OCI-LY7 (cell line): ENCODE measurements around the gene APC. TPM values are rescaled to one million over a fixed set of nuclear protein-coding genes. Genes with fewer than 3 reads are reported as not detected.

Experiments
- BruUV-seq: library from RNA; stranded (reverse); fragments of 400-500 nt; replicated peaks from 2 replicates; lab custom pipeline; 2021; lab: Mats Ljungman, UMichigan
- CTCF ChIA-PET: fragments of 300-600 bp; sonication (Branson Sonifier 250); formaldehyde crosslinking; loops from one replicate; lab custom pipeline; 2022; ENCODE audit warnings: antibody characterized with exemption; ENCODE audit not compliant: unreplicated experiment; lab: Charles Lee
- POLR2A ChIA-PET: fragments of 300-600 bp; sonication (Branson Sonifier 250); formaldehyde crosslinking; loops from one replicate; lab custom pipeline; 2022; ENCODE audit warnings: antibody characterized with exemption; lab: Charles Lee
- DNase-seq: peaks from one replicate; pipeline ENCODE4 v3.0.0-alpha.2; 2015; ENCODE audit warnings: low spot score
- H2AFZ ChIP-seq: fragments of 200-600 bp; sonication (generic), shearing (Covaris generic); 2 replicates; pipeline ENCODE4 v1.6.1; 2014; ENCODE audit warnings: mild to moderate bottlenecking, antibody characterized with exemption, low read length, moderate library complexity
- H3K27ac ChIP-seq: fragments of 200-600 bp; sonication (generic); 2 replicates; pipeline ENCODE4 v1.5.1; 2014; ENCODE audit warnings: mixed run types, low read depth, mild to moderate bottlenecking, moderate library complexity, low read length, inconsistent platforms; ENCODE audit not compliant: poor library complexity, severe bottlenecking
- H3K36me3 ChIP-seq: fragments of 200-600 bp; sonication (generic); 2 replicates; pipeline ENCODE4 v1.6.1; 2014; ENCODE audit warnings: mild to moderate bottlenecking, antibody characterized with exemption, low read length, moderate library complexity, mixed read lengths; ENCODE audit not compliant: insufficient read depth
- H3K4me1 ChIP-seq: fragments of 200-600 bp; sonication (generic); 2 replicates; pipeline ENCODE4 v1.5.1; 2014; ENCODE audit warnings: mild to moderate bottlenecking, low read length; ENCODE audit not compliant: insufficient read depth, poor library complexity, severe bottlenecking
- H3K4me2 ChIP-seq: fragments of 200-600 bp; sonication (generic); 2 replicates; pipeline ENCODE4 v1.6.1; 2014; ENCODE audit warnings: mild to moderate bottlenecking, low read length
- H3K4me3 ChIP-seq: fragments of 200-600 bp; sonication (generic); 2 replicates; pipeline ENCODE4 v1.5.1; 2014; ENCODE audit warnings: mild to moderate bottlenecking, low read depth, low read length; ENCODE audit not compliant: poor library complexity, severe bottlenecking
- H3K79me2 ChIP-seq: fragments of 200-600 bp; sonication (generic); 2 replicates; pipeline ENCODE4 v1.6.1; 2016; ENCODE audit warnings: low read depth, mild to moderate bottlenecking, low read length, moderate library complexity, mixed read lengths; ENCODE audit not compliant: insufficient read depth
- H3K9me2 ChIP-seq: fragments of 200-600 bp; sonication (generic); 2 replicates; pipeline ENCODE4 v1.6.1; 2016; ENCODE audit warnings: mild to moderate bottlenecking, low read length, mixed read lengths; ENCODE audit not compliant: insufficient read depth
- H3K9me3 ChIP-seq: fragments of 200-600 bp; sonication (generic); 2 replicates; pipeline ENCODE4 v1.6.1; 2014; ENCODE audit warnings: mild to moderate bottlenecking, mixed run types, low read length, mixed read lengths
- H4K20me1 ChIP-seq: fragments of 200-600 bp; sonication (generic); 2 replicates; pipeline ENCODE4 v1.6.1; 2014; ENCODE audit warnings: mild to moderate bottlenecking, antibody characterized with exemption, low read length, moderate library complexity, mixed read lengths; ENCODE audit not compliant: insufficient read depth
- EZH2phosphoT487 ChIP-seq: fragments of 200-600 bp; sonication (generic); IDR thresholded peaks from 2 replicates; pipeline ENCODE4 v1.6.1; 2018; ENCODE audit warnings: low read depth, borderline replicate concordance, mild to moderate bottlenecking, mixed run types, antibody characterized with exemption, low read length, moderate library complexity, mixed read lengths
- intact Hi-C: fragments of 100-400 bp; cut with micrococcal nuclease; formaldehyde crosslinking; loops from one replicate; pipeline ENCODE4 v1.10.0; 2022; ENCODE audit not compliant: unreplicated experiment
- total RNA-seq, 2 experiments: library from RNA; depleted of rRNA in 1 of 2; stranded (reverse); fragments of >200 nt in 1 of 2; shearing (Covaris generic) in 1 of 2; gene quantifications; 2 replicates each; pipeline ENCODE4 v1.2.3, GENCODE V29; 2014 to 2022
- TF ChIP-seq, protein P1 (sequence below): fragments of 200-600 bp; sonication (generic); conservative IDR thresholded peaks from 2 replicates; pipeline ENCODE4 v1.5.1; 2014; ENCODE audit warnings: mild to moderate bottlenecking, antibody characterized with exemption, low read length, moderate library complexity, mixed read lengths

The APC gene
- total RNA-seq, 2 experiments from 2014 or later = 33.1 to 34.8 TPM

DNA sequence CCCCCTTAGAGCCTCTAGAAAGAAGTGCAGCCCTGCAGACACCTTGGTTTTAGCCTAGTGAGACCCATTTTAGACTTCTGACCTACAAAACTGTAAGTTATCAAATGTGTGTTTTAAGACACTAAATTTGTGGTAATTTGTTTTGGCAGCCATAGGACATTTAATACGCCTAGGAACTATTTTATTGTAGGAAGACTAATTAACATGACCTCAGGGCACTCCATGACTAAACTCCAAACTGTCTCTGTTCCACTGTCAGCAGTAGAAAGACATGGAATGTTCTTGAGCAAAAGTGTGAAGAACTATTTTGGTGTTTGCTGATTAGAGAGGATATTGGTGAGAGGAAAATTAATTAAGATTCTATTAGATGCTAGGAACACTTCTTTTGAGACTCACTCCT is 4.1 kb upstream of the APC start:
- peaks cover 8% of the 10 kb centered on the region for H3K4me1 ChIP-seq
- intact Hi-C loops = no loop called here
- no peaks in the 10 kb centered on the region for H3K36me3 ChIP-seq
- TF ChIP-seq, protein P1, sequence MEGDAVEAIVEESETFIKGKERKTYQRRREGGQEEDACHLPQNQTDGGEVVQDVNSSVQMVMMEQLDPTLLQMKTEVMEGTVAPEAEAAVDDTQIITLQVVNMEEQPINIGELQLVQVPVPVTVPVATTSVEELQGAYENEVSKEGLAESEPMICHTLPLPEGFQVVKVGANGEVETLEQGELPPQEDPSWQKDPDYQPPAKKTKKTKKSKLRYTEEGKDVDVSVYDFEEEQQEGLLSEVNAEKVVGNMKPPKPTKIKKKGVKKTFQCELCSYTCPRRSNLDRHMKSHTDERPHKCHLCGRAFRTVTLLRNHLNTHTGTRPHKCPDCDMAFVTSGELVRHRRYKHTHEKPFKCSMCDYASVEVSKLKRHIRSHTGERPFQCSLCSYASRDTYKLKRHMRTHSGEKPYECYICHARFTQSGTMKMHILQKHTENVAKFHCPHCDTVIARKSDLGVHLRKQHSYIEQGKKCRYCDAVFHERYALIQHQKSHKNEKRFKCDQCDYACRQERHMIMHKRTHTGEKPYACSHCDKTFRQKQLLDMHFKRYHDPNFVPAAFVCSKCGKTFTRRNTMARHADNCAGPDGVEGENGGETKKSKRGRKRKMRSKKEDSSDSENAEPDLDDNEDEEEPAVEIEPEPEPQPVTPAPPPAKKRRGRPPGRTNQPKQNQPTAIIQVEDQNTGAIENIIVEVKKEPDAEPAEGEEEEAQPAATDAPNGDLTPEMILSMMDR = no peak
- TF ChIP-seq EZH2phosphoT487 = no peak
- DNase-seq = no peak
- no TSS peak for BruUV-seq
- no peaks in the 10 kb centered on the region for H3K9me2 ChIP-seq
- CTCF ChIA-PET = no interaction called here
- H2AFZ ChIP-seq = no peak overlapping the region
- 0 out of 2 replicates have a peak, but pooled peaks cover 4% of the 10 kb centered on the region for H4K20me1 ChIP-seq
- H3K27ac ChIP-seq = no peak overlapping the region
- no peaks in the 10 kb centered on the region for H3K9me3 ChIP-seq
- POLR2A ChIA-PET = interaction anchor here (0.6 to 1.4 kb wide), 3 partner anchors 9 to 371 kb away, joined by 4 to 5 read pairs (median 4); no protein-coding TSS in a partner anchor
- H3K79me2 ChIP-seq = peaks cover 24% of the 10 kb centered on the region; the same call in 1 of the 2 replicates
- no peak overlapping the region for H3K4me2 ChIP-seq
- H3K4me3 ChIP-seq = no peak overlapping the region

DNA sequence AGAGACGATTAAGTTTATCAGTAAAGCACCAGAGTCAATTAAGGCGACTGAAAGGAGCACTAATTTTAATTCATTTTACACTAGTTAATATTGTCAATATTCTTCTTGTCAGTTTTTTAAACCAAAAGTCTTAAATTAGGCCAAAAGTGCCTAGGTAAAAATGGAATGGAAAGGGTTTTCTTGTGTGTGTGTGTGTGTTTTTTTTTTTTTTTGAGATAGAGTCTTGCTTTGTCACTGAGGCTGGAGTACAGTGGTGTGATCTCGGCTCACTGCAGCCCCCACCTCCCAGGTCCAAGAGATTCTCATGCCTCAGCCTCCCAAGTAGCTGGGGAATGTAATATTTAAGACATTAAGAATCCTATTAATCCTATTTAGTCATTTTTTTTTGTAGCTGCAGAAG is 3.1 kb upstream of the APC start:
- Histone ChIP-seq H3K4me2 (no peak overlapping the region), H3K9me3 (no peaks in the 10 kb centered on the region), H4K20me1 (0 out of 2 replicates have a peak, but pooled peaks cover 4% of the 10 kb centered on the region), H3K9me2 (no peaks in the 10 kb centered on the region), H3K27ac (no peak overlapping the region), H3K36me3 (no peaks in the 10 kb centered on the region), H3K4me3 (no peak overlapping the region), H3K4me1 (peaks cover 18% of the 10 kb centered on the region), H2AFZ (no peak overlapping the region), H3K79me2 (peaks cover 34% of the 10 kb centered on the region; the same call in 1 of the 2 replicates)
- BruUV-seq = no TSS peak
- no peak for DNase-seq
- ChIA-PET CTCF (no interaction called here), POLR2A (interaction anchor here (0.9 to 3.8 kb wide), 4 partner anchors 14 to 40 kb away, joined by 4 to 31 read pairs (median 6); no protein-coding TSS in a partner anchor)
- intact Hi-C loops = no loop called here
- no peak for TF ChIP-seq EZH2phosphoT487
- TF ChIP-seq, protein P1 = no peak

DNA sequence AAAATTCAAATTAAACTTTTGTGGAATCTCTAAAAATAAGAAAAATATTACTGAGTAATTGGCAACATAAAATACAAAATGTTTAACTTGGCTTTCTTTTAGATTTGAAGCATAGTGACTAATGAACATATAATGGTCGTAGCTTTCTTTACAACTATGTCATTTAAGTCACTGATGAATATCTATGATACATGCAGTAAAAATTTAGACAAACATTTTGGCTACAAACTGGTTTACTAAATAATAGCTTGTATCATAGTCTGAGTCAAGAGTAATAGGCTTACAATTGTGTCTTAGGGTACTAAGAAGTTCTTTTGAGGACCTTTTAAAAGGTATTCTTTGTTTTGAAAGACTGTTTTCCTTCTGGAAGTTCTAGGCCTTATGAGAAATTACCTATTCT is 2.0 kb upstream of the APC start:
- Histone ChIP-seq H3K9me3 (no peaks in the 10 kb centered on the region), H3K79me2 (peaks cover 40% of the 10 kb centered on the region; the same call in 1 of the 2 replicates), H3K9me2 (no peaks in the 10 kb centered on the region), H4K20me1 (0 out of 2 replicates have a peak, but pooled peaks cover 4% of the 10 kb centered on the region), H2AFZ (no peak overlapping the region), H3K27ac (no peak overlapping the region), H3K4me2 (no peak overlapping the region), H3K36me3 (no peaks in the 10 kb centered on the region), H3K4me3 (no peak overlapping the region), H3K4me1 (peaks cover 18% of the 10 kb centered on the region)
- CTCF ChIA-PET = interaction anchor here (0.8 kb wide), 1 partner anchor 252 kb away, joined by 3 read pairs; no protein-coding TSS in a partner anchor
- POLR2A ChIA-PET = interaction anchor here (0.6 to 5.7 kb wide), 8 partner anchors 12 to 94 kb away, joined by 3 to 38 read pairs (median 6); no protein-coding TSS in a partner anchor
- TF ChIP-seq EZH2phosphoT487 = no peak
- TF ChIP-seq, protein P1 = no peak
- intact Hi-C loops = loop anchor here (2.0 kb wide), 1 partner anchor 29 kb away; no protein-coding TSS in a partner anchor
- no TSS peak for BruUV-seq
- no peak for DNase-seq
